AG10803 (cell line): Measurements from ENCODE around the gene ACP3.
A peak's percentile ranks its signal among the peaks of the same experiment; 100 is the strongest.
"Not testable (repeated sequence)": the region's sequence is repeated elsewhere in the genome, so short reads cannot be mapped to it uniquely, and the experiment has no call there.

Source experiments
- DNase-seq: peaks from one replicate; pipeline ENCODE4 v3.0.0; 2010; ENCODE audit warnings: low read depth
- H3K4me3 ChIP-seq: 2 replicates; pipeline ENCODE4 v1.5.1; 2011; ENCODE audit warnings: mild to moderate bottlenecking, low read length, control low read depth
- CTCF ChIP-seq: conservative IDR thresholded peaks from 2 replicates; pipeline ENCODE4 v1.5.1; 2011; ENCODE audit warnings: mild to moderate bottlenecking, low read length, control low read depth, inconsistent platforms

ACP3 gene

GRCh38 chr3:132395126-132395525 is 77.9 kb downstream of the ACP3 start:
- no peak overlapping the region for H3K4me3 ChIP-seq
- no peak for TF ChIP-seq CTCF
- no peak for DNase-seq

DNA sequence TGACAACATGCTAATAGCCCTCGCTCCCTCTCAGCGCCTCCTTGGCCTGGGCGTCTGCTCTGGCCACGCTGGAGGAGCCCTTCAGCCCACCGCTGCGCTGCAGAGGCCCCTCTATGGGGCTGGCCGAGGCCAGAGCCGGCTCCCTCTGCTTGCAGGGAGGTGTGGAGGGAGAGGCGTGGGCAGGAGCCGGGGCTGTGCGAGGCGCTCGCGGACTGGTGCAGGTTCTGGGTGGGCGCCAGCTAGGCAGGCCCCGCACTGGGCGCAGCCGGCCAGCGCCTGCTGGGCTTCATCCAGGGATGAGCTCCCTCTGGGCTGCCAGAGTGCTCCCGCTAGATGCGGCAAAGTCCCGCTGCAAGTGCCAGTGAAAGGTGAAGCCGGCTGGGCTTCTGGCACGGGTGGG is 79.0 kb downstream of the ACP3 start:
- TF ChIP-seq CTCF = no peak
- no peak for DNase-seq

DNA sequence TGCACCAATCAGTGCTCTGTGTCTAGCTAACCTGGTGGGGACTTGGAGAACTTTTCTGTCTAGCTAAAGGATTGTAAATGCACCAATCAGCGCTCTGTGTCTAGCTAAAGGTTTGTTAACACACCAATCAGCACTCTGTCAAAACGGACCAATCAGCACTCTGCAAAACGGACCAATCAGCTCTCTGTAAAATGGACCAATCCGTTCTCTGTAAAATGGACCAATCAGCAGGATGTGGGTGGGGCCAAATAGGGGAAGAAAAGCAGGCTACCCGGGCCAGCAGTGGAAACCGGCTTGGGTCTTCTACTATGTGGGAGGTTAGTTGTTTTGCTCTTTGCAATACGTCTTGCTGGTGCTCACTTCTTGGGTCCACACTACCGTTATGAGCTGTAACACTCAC is 79.6 kb downstream of the ACP3 start:
- not testable (repeated sequence) for H3K4me3 ChIP-seq, DNase-seq

More for the DNA sequence above, 79.0 kb downstream of the ACP3 start:
- no peak overlapping the region for H3K4me3 ChIP-seq

GRCh38 chr3:132399054-132399929 is 82.1 kb downstream of the ACP3 start:
- H3K4me3 ChIP-seq = no peak overlapping the region
- TF ChIP-seq CTCF = peak; percentile 95
- peak; percentile 69 for DNase-seq

DNA sequence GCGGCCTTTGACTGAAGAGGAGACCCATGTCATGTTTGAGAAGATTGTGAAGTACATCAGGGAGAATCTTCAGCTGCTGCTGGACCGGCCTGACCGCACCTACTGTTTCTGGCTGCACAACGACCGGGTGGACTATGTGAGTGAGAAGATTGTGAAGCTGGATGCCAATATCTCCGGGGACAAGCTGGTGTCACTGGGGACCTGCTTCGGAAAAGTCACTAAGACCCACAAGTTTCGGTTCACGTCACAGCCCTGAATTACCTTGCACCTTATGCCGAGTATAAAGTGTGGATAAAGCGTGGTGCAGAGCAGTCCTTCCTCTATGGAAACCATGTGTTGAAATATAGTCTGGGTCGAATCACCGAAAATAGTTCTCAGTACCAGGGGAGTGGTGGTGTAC is 84.0 kb downstream of the ACP3 start:
- no peak overlapping the region for H3K4me3 ChIP-seq
- DNase-seq = no peak
- no peak for TF ChIP-seq CTCF

DNA sequence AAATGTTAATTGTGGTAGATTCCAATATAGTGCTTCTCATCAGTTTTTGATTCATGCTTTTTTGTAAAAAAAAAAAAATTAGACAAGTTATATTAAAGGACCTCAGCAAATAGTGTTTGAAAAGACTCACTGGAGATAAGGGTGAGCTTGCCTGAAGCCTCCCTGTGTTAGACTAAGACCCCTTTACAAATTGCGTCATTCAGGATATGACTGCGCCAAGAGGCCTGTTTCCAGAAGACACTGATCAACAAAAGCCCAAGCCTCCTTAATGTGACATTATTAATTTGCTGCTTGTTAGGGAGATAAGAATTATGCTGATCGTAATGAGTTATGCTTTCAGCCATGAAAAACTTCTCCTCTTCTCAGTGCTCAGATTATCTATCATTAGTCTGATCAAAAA is 87.1 kb downstream of the ACP3 start:
- no peak for TF ChIP-seq CTCF
- no peak overlapping the region for H3K4me3 ChIP-seq
- DNase-seq = no peak

GRCh38 chr3:132405188-132405587 is 88.0 kb downstream of the ACP3 start:
- no peak overlapping the region for H3K4me3 ChIP-seq
- DNase-seq = peak; percentile 13

More at GRCh38 chr3:132405188-132405587, 88.0 kb downstream of the ACP3 start:
- TF ChIP-seq CTCF = no peak
